Trophoblast cell (in vitro differentiated cells and primary cell): Measurements from ENCODE around the gene THBS2.

Source experiments
- DNase-seq, 2 donors: peaks; one replicate each; pipeline ENCODE4 v3.0.0-alpha.2; 2016
- H2AFZ ChIP-seq: 2 replicates; pipeline ENCODE4 v1.6.1; 2013; ENCODE audit warnings: low read length, moderate library complexity, mild to moderate bottlenecking; ENCODE audit not compliant: insufficient read depth, poor library complexity
- H2AK5ac ChIP-seq: 2 replicates; pipeline ENCODE4 v1.6.1; 2013; ENCODE audit warnings: mild to moderate bottlenecking, low read length
- H2BK120ac ChIP-seq: 2 replicates; pipeline ENCODE4 v1.6.1; 2013; ENCODE audit warnings: low read length, mild to moderate bottlenecking, moderate library complexity; ENCODE audit not compliant: insufficient read depth, poor library complexity
- H2BK12ac ChIP-seq: 2 replicates; pipeline ENCODE4 v1.6.1; 2013; ENCODE audit warnings: mild to moderate bottlenecking, low read length, moderate library complexity
- H2BK5ac ChIP-seq: 2 replicates; pipeline ENCODE4 v1.6.1; 2013; ENCODE audit warnings: low read length, low read depth, moderate library complexity, mild to moderate bottlenecking; ENCODE audit not compliant: poor library complexity
- H3K14ac ChIP-seq: 2 replicates; pipeline ENCODE4 v1.6.1; 2013; ENCODE audit warnings: mild to moderate bottlenecking, low read length
- H3K18ac ChIP-seq: 2 replicates; pipeline ENCODE4 v1.6.1; 2013; ENCODE audit warnings: mild to moderate bottlenecking, low read length
- H3K23ac ChIP-seq: 2 replicates; pipeline ENCODE4 v1.6.1; 2013; ENCODE audit warnings: low read length
- H3K27ac ChIP-seq: 2 replicates; pipeline ENCODE4 v1.5.1; 2013; ENCODE audit warnings: low read depth, mild to moderate bottlenecking, inconsistent platforms, low read length, moderate library complexity
- H3K27me3 ChIP-seq: 2 replicates; pipeline ENCODE4 v1.6.1; 2013; ENCODE audit warnings: inconsistent platforms, mild to moderate bottlenecking, low read length, moderate library complexity; ENCODE audit not compliant: insufficient read depth
- H3K36me3 ChIP-seq, 2 experiments: 1 replicate in 1 of 2; 2 replicates in 1 of 2; pipeline ENCODE4 v1.6.1; 2013; ENCODE audit warnings: low read length in 2 of 2, mild to moderate bottlenecking in 2 of 2, moderate library complexity in 1 of 2; ENCODE audit not compliant: insufficient read depth in 2 of 2, control insufficient read depth in 1 of 2
- H3K4ac ChIP-seq: 2 replicates; pipeline ENCODE4 v1.6.1; 2013; ENCODE audit warnings: low read depth, mild to moderate bottlenecking, low read length, moderate library complexity
- H3K4me1 ChIP-seq, 2 experiments: 1 replicate in 1 of 2; 2 replicates in 1 of 2; pipeline ENCODE4 v1.6.1; 2013; ENCODE audit warnings: low read length in 2 of 2, mild to moderate bottlenecking in 2 of 2, moderate library complexity in 1 of 2; ENCODE audit not compliant: insufficient read depth in 2 of 2, control insufficient read depth in 1 of 2
- H3K4me2 ChIP-seq: 2 replicates; pipeline ENCODE4 v1.6.1; 2013; ENCODE audit warnings: inconsistent platforms, mild to moderate bottlenecking, low read length, moderate library complexity
- H3K4me3 ChIP-seq: 2 replicates; pipeline ENCODE4 v1.5.1; 2013; ENCODE audit warnings: mild to moderate bottlenecking, low read depth, low read length, inconsistent platforms
- H3K79me1 ChIP-seq: one replicate; pipeline ENCODE4 v1.6.1; 2013; ENCODE audit warnings: low read length
- H3K79me2 ChIP-seq: 2 replicates; pipeline ENCODE4 v1.6.1; 2013; ENCODE audit warnings: low read length, mild to moderate bottlenecking; ENCODE audit not compliant: control insufficient read depth, insufficient read depth, poor library complexity
- H3K9ac ChIP-seq: 2 replicates; pipeline ENCODE4 v1.6.1; 2013; ENCODE audit warnings: mild to moderate bottlenecking, low read length
- H3K9me3 ChIP-seq: 2 replicates; pipeline ENCODE4 v1.6.1; 2013; ENCODE audit warnings: low read depth, mild to moderate bottlenecking, control low read depth, inconsistent platforms, low read length; ENCODE audit not compliant: insufficient read depth
- H4K12ac ChIP-seq: 2 replicates; pipeline ENCODE4 v1.6.1; 2013; ENCODE audit warnings: low read depth, mild to moderate bottlenecking, low read length, moderate library complexity
- H4K8ac ChIP-seq: 2 replicates; pipeline ENCODE4 v1.6.1; 2013; ENCODE audit warnings: low read depth, mild to moderate bottlenecking, low read length, moderate library complexity
- H4K91ac ChIP-seq: one replicate; pipeline ENCODE4 v1.6.1; 2013; ENCODE audit warnings: low read depth, mild to moderate bottlenecking, low read length, moderate library complexity
- WGBS: extraction: QIAGEN DNeasy Blood & Tissue Kit; methylation state at CpG from one replicate; pipeline ENCODE4 v1.1.7; 2013; ENCODE audit warnings: missing lambda C conversion rate; ENCODE audit not compliant: insufficient read length, insufficient coverage; ENCODE audit errors: extremely low coverage; 5-methylcytosine and 5-hydroxymethylcytosine counted together

Gene THBS2

GRCh38 chr6:169189182-169189581, 64.5 kb downstream of the THBS2 start:
- no peak overlapping the region for H2AFZ ChIP-seq
- no peak overlapping the region for H2BK5ac ChIP-seq
- no peak overlapping the region for H4K8ac ChIP-seq
- no peak overlapping the region for H3K14ac ChIP-seq
- no peaks in the 10 kb centered on the region for H3K79me2 ChIP-seq
- no peak overlapping the region for H4K12ac ChIP-seq
- H3K4me2 ChIP-seq: no peak overlapping the region
- no peak overlapping the region for H3K9ac ChIP-seq
- no peak overlapping the region for H3K23ac ChIP-seq
- H3K9me3 ChIP-seq: peaks cover 6% of the 10 kb centered on the region
- H3K4ac ChIP-seq: no peak overlapping the region
- H3K4me3 ChIP-seq: no peak overlapping the region
- no peaks in the 10 kb centered on the region for H3K36me3 ChIP-seq
- no peak overlapping the region for H2BK120ac ChIP-seq
- H3K4me1 ChIP-seq: no peaks in the 10 kb centered on the region
- H3K18ac ChIP-seq: no peak overlapping the region
- no peak for DNase-seq
- H3K79me1 ChIP-seq: no peaks in the 10 kb centered on the region
- no peak overlapping the region for H2AK5ac ChIP-seq
- H3K27ac ChIP-seq: no peak overlapping the region
- WGBS: no CpG with 5 or more reads among the region's 8 CpGs
- no peak overlapping the region for H4K91ac ChIP-seq
- no peak overlapping the region for H2BK12ac ChIP-seq
- H3K27me3 ChIP-seq: no peaks in the 10 kb centered on the region

GRCh38 chr6:169188475-169188874, 65.2 kb downstream of the THBS2 start:
- H3K79me1 ChIP-seq: no peaks in the 10 kb centered on the region
- no peak overlapping the region for H2AFZ ChIP-seq
- no peak overlapping the region for H3K27ac ChIP-seq
- H3K79me2 ChIP-seq: no peaks in the 10 kb centered on the region
- no peak overlapping the region for H2AK5ac ChIP-seq
- no peak overlapping the region for H3K4me3 ChIP-seq
- H3K4me1 ChIP-seq: no peaks in the 10 kb centered on the region
- no peak overlapping the region for H3K4me2 ChIP-seq
- no peak overlapping the region for H2BK12ac ChIP-seq
- no peak overlapping the region for H4K12ac ChIP-seq
- H3K23ac ChIP-seq: no peak overlapping the region
- H3K18ac ChIP-seq: no peak overlapping the region
- WGBS: no CpG with 5 or more reads among the region's 6 CpGs
- H3K36me3 ChIP-seq: no peaks in the 10 kb centered on the region
- H3K4ac ChIP-seq: no peak overlapping the region
- DNase-seq: no peak
- peaks cover 6% of the 10 kb centered on the region for H3K9me3 ChIP-seq
- no peak overlapping the region for H3K9ac ChIP-seq
- H3K27me3 ChIP-seq: no peaks in the 10 kb centered on the region
- no peak overlapping the region for H4K91ac ChIP-seq
- H4K8ac ChIP-seq: no peak overlapping the region
- no peak overlapping the region for H2BK5ac ChIP-seq
- no peak overlapping the region for H3K14ac ChIP-seq
- no peak overlapping the region for H2BK120ac ChIP-seq

GRCh38 chr6:169188051-169188470, 65.6 kb downstream of the THBS2 start:
- no CpG with 5 or more reads among the region's 9 CpGs for WGBS

GRCh38 chr6:169186496-169187169, 67.0 kb downstream of the THBS2 start:
- Histone ChIP-seq H3K14ac (no peak overlapping the region), H3K4me2 (no peak overlapping the region), H3K18ac (no peak overlapping the region), H4K8ac (no peak overlapping the region), H3K9me3 (peaks cover 3% of the 10 kb centered on the region), H2BK120ac (no peak overlapping the region), H2AFZ (no peak overlapping the region), H4K91ac (no peak overlapping the region), H3K4ac (no peak overlapping the region), H3K36me3 (no peaks in the 10 kb centered on the region), H2BK12ac (no peak overlapping the region), H3K4me1 (no peaks in the 10 kb centered on the region), H3K23ac (no peak overlapping the region), H2BK5ac (no peak overlapping the region), H3K27me3 (no peaks in the 10 kb centered on the region), H3K27ac (no peak overlapping the region), H3K4me3 (no peak overlapping the region), H3K9ac (no peak overlapping the region), H3K79me1 (no peaks in the 10 kb centered on the region), H3K79me2 (no peaks in the 10 kb centered on the region), H2AK5ac (no peak overlapping the region), H4K12ac (no peak overlapping the region)
- DNase-seq: no peak
- WGBS: no CpG with 5 or more reads among the region's 25 CpGs

More at GRCh38 chr6:169188051-169188470, 65.6 kb downstream of the THBS2 start:
- no peak overlapping the region for H2AFZ ChIP-seq
- H3K27me3 ChIP-seq: no peaks in the 10 kb centered on the region
- H4K8ac ChIP-seq: no peak overlapping the region
- no peak overlapping the region for H2BK120ac ChIP-seq
- no peak overlapping the region for H2BK12ac ChIP-seq
- no peak overlapping the region for H4K12ac ChIP-seq
- H3K4me1 ChIP-seq: no peaks in the 10 kb centered on the region
- no peaks in the 10 kb centered on the region for H3K79me1 ChIP-seq
- no peak overlapping the region for H3K4me2 ChIP-seq
- no peak overlapping the region for H3K27ac ChIP-seq
- no peak overlapping the region for H3K14ac ChIP-seq
- H4K91ac ChIP-seq: no peak overlapping the region
- no peaks in the 10 kb centered on the region for H3K79me2 ChIP-seq
- H3K36me3 ChIP-seq: no peaks in the 10 kb centered on the region
- no peak overlapping the region for H3K23ac ChIP-seq
- H3K4me3 ChIP-seq: no peak overlapping the region
- H3K9ac ChIP-seq: no peak overlapping the region
- no peak for DNase-seq
- H2AK5ac ChIP-seq: no peak overlapping the region
- peaks cover 6% of the 10 kb centered on the region for H3K9me3 ChIP-seq
- no peak overlapping the region for H3K18ac ChIP-seq
- no peak overlapping the region for H2BK5ac ChIP-seq
- H3K4ac ChIP-seq: no peak overlapping the region
